HUES64 (cell line): Measurements from ENCODE around the gene CHERP.

Source experiments
- H3K27ac ChIP-seq: 2 replicates; pipeline ENCODE4 v1.7.0; 2013; ENCODE audit warnings: low read depth, low read length, inconsistent platforms
- H3K27me3 ChIP-seq: 2 replicates; pipeline ENCODE4 v1.6.1; 2013; ENCODE audit warnings: mild to moderate bottlenecking, low read length; ENCODE audit not compliant: insufficient read depth
- H3K36me3 ChIP-seq: 2 replicates; pipeline ENCODE4 v1.6.1; 2013; ENCODE audit warnings: mild to moderate bottlenecking, low read length; ENCODE audit not compliant: insufficient read depth
- H3K4me1 ChIP-seq: 2 replicates; pipeline ENCODE4 v1.6.1; 2013; ENCODE audit warnings: mild to moderate bottlenecking, low read length, moderate library complexity; ENCODE audit not compliant: insufficient read depth
- H3K4me3 ChIP-seq: 2 replicates; pipeline ENCODE4 v1.5.1; 2013; ENCODE audit warnings: mild to moderate bottlenecking, low read length, moderate library complexity
- H3K9ac ChIP-seq: 2 replicates; pipeline ENCODE4 v1.6.1; 2013; ENCODE audit warnings: mild to moderate bottlenecking, low read depth, low read length
- H3K9me3 ChIP-seq: 2 replicates; pipeline ENCODE4 v1.6.1; 2013; ENCODE audit warnings: low read depth, low read length; ENCODE audit not compliant: insufficient read depth
- WGBS: fragments of 150-250, 120-280 bp; methylation state at CpG from one replicate; pipeline ENCODE4 v1.1.7; 2013; ENCODE audit warnings: missing lambda C conversion rate; 5-methylcytosine and 5-hydroxymethylcytosine counted together

Gene CHERP

GRCh38 chr19:16536130-16536529 lies 6.1 kb downstream of the CHERP start:
- peaks cover 86% of the 10 kb centered on the region for H3K36me3 ChIP-seq
- H3K4me1 ChIP-seq: 0 out of 2 replicates have a peak, but pooled peaks cover 4% of the 10 kb centered on the region
- no peak overlapping the region for H3K27ac ChIP-seq
- no peaks in the 10 kb centered on the region for H3K9me3 ChIP-seq
- no peak overlapping the region for H3K9ac ChIP-seq
- H3K4me3 ChIP-seq: no peak overlapping the region
- WGBS: 97% methylated on average over 9 of the region's 9 CpGs
- no peaks in the 10 kb centered on the region for H3K27me3 ChIP-seq

DNA sequence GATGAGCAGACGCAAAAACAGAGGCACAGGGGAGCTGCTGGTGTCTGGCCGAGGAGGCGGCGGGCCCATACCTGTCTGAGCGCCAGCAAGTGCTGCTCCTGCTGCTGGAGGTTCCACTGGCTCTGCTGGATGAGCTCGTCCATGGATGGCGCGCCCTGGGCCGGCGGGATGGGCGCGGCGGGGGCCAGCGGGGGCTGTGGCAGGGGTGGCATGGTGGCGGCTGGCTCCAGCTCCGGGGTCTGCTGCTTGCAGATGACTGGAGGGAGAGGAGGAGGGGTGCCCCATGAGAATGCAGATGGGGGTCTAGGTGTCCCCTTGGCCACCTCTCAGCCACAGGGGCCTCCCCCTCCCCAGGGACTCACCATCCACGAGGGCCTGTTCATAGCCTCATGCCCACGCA lies 6.9 kb downstream of the CHERP start:
- Histone ChIP-seq H3K4me1 (no peaks in the 10 kb centered on the region), H3K36me3 (peaks cover 88% of the 10 kb centered on the region), H3K27ac (no peak overlapping the region), H3K4me3 (no peak overlapping the region), H3K9ac (no peak overlapping the region), H3K27me3 (no peaks in the 10 kb centered on the region), H3K9me3 (no peaks in the 10 kb centered on the region)
- 95% methylated on average over 18 of the region's 18 CpGs for WGBS

DNA sequence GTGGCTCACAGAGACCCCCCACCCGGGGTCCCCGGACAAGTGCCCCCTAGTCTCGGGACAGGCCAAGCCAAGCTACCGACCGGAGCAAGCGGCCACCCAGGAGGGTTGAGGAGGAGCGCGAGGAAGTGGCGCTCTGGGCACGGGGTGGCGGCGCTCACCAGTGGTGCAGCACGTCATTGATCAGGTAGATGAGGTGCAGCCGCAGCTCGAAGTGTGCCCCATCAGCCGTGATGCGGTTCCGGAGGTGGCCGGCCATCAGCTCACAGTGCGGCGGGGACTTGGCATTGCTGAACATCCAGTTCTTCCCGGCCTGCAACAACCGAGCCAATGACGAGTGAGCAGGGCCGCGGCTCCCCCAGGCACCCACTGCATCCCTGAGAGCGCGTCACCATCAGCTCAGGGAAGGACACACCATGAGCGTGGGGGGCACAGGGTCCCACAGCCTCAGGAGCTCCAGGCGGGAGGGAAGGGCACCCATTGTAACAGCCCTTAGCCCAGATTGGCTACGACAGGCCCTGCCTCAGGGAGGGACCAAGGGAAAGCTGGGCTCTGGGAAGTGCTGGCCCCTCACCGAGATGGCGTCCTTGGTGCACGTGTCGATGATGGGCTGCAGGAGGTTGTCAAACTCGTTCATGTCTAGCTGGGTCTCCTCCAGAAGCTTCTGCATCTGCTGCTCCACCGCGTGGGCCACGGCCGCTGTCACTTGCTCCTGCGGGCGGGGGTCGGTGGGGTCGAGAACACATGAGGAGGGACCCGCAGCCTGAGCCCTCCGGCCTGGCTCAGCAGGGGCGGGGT lies 9.6 kb downstream of the CHERP start:
- H3K27me3 ChIP-seq: no peaks in the 10 kb centered on the region
- H3K4me3 ChIP-seq: no peak overlapping the region
- no peaks in the 10 kb centered on the region for H3K9me3 ChIP-seq
- 96% methylated on average over 47 of the region's 47 CpGs for WGBS
- no peaks in the 10 kb centered on the region for H3K4me1 ChIP-seq
- H3K36me3 ChIP-seq: peaks cover 94% of the 10 kb centered on the region
- H3K27ac ChIP-seq: no peak overlapping the region
- no peak overlapping the region for H3K9ac ChIP-seq

DNA sequence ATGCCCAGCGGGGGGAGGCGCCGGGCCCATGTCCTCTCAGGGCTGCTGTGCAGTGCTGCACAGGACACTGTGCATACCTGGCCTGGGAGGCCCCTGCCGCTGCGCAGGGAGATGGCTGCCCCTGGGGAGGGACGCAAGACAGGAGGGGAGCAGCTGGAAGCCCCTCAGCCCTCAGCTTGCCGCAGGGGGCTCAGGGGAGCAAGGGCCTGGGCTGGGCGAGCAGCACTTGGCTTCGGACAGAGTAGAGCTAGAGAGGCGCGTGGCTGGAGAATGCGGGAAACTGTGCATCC lies 10.9 kb downstream of the CHERP start:
- Histone ChIP-seq H3K9me3 (no peaks in the 10 kb centered on the region), H3K27ac (no peak overlapping the region), H3K27me3 (no peaks in the 10 kb centered on the region), H3K9ac (no peak overlapping the region), H3K4me1 (no peaks in the 10 kb centered on the region), H3K36me3 (peaks cover 98% of the 10 kb centered on the region), H3K4me3 (no peak overlapping the region)
- 97% methylated on average over 12 of the region's 12 CpGs for WGBS

GRCh38 chr19:16530540-16531379 lies 11.5 kb downstream of the CHERP start:
- peaks cover 98% of the 10 kb centered on the region for H3K36me3 ChIP-seq
- H3K9me3 ChIP-seq: no peaks in the 10 kb centered on the region
- H3K4me1 ChIP-seq: no peaks in the 10 kb centered on the region
- WGBS: 95% methylated on average over 43 of the region's 43 CpGs
- no peak overlapping the region for H3K27ac ChIP-seq
- H3K4me3 ChIP-seq: no peak overlapping the region
- H3K9ac ChIP-seq: no peak overlapping the region
- H3K27me3 ChIP-seq: no peaks in the 10 kb centered on the region

GRCh38 chr19:16529466-16530144 lies 12.6 kb downstream of the CHERP start:
- Histone ChIP-seq H3K27me3 (no peaks in the 10 kb centered on the region), H3K4me3 (no peak overlapping the region), H3K9me3 (no peaks in the 10 kb centered on the region), H3K36me3 (peaks cover 100% of the 10 kb centered on the region), H3K9ac (no peak overlapping the region), H3K4me1 (no peaks in the 10 kb centered on the region), H3K27ac (no peak overlapping the region)
- 94% methylated on average over 25 of the region's 25 CpGs for WGBS

DNA sequence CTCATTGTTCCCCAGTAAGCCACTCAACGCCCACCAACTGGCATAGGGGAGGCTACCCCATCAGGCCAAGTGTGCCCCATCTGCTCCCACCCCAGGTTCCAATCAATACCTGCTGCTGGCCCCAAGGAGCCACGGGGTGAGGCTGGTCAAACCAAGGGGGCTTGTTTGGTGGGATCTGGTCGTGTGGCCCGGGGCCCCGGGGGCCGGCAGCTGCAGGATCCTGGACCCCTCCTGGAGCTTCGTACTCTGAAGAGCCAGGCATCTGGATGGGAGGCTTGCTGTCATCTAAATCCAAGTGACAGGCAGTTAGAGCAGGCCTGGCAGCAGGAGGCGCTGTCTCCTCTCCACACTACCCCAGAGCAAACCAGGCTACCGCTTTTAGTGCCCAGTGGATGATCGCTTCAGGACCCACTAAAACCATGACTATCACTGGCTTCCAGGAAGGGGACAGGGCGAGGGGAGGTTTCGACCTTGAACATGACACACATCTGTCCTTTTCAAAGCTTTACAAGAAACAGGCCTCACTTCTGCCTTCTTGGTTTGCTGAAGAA lies 14.2 kb downstream of the CHERP start:
- H3K27me3 ChIP-seq: no peaks in the 10 kb centered on the region
- H3K9ac ChIP-seq: no peak overlapping the region
- H3K9me3 ChIP-seq: no peaks in the 10 kb centered on the region
- peaks cover 100% of the 10 kb centered on the region for H3K36me3 ChIP-seq
- no peak overlapping the region for H3K27ac ChIP-seq
- H3K4me3 ChIP-seq: no peak overlapping the region
- WGBS: 90% methylated on average over 12 of the region's 12 CpGs
- no peaks in the 10 kb centered on the region for H3K4me1 ChIP-seq

DNA sequence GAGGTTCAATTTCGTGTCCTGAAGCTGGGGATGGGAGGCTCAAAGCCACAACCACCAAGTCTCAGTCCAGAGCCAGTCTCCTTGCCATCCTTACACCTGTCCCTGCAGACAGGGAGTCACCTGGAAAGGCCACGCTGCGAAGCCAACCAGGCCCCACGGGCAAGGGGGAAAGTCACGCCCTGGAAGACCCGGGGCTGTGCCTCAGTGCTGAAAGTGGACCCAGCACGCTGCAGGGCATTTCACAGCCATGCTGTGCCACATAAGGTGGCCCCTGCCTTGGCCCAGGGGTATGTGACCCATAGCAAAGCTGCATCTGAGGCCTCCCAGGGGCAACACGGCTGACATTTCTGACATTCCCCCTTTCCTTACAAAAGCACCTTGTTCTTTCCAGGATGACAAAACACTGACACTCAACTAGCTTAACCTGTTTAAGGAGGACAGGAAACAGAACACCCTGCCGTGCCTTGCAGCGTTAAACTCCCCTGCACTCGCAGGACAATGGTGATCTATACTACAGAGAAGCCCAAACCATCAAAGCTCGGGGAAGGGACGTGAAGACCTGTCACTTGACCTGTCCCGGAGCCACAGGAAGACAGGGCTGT lies 14.8 kb downstream of the CHERP start:
- Histone ChIP-seq H3K9ac (no peak overlapping the region), H3K27me3 (no peaks in the 10 kb centered on the region), H3K4me3 (no peak overlapping the region), H3K36me3 (peaks cover 100% of the 10 kb centered on the region), H3K27ac (no peak overlapping the region), H3K9me3 (no peaks in the 10 kb centered on the region), H3K4me1 (no peaks in the 10 kb centered on the region)
- WGBS: 87% methylated on average over 14 of the region's 14 CpGs

DNA sequence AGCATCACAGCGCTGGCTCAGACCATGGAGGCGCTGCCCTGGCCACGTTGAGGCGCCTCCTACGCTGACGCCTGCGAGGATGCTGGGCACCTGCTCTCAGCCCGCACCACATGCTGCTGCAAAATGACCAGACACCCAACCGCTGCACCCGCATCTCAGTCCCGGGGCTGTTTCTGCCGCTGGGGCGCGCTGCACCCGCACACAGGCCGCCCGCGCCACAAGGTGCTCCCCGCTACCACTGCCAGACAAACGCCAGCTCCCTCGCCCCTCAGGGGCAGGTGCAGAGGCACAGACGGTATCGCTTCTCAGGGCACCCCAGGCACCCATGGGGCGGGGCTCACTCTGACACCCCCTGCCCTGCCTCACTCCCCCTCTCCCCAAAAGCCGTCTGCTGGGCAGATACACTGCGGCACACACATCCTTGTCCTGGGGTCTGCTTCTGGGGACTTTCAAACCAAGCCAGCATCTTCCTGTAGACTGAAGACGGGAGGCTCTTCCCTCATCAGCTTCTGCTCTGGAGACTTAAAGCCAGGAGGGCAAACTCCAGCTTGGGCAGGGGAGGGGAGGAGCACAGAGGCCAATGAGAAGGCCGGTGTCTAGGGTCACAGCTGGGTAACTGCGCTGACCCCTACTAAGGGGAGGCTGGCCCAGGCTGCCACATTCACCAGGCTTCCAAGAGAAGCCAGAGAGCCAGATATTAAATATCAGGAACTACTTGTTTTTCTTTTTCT lies 16.3 kb downstream of the CHERP start:
- H3K9me3 ChIP-seq: no peaks in the 10 kb centered on the region
- H3K27me3 ChIP-seq: no peaks in the 10 kb centered on the region
- no peak overlapping the region for H3K4me3 ChIP-seq
- WGBS: 97% methylated on average over 29 of the region's 29 CpGs
- H3K9ac ChIP-seq: no peak overlapping the region
- H3K4me1 ChIP-seq: no peaks in the 10 kb centered on the region
- H3K27ac ChIP-seq: no peak overlapping the region
- peaks cover 96% of the 10 kb centered on the region for H3K36me3 ChIP-seq

DNA sequence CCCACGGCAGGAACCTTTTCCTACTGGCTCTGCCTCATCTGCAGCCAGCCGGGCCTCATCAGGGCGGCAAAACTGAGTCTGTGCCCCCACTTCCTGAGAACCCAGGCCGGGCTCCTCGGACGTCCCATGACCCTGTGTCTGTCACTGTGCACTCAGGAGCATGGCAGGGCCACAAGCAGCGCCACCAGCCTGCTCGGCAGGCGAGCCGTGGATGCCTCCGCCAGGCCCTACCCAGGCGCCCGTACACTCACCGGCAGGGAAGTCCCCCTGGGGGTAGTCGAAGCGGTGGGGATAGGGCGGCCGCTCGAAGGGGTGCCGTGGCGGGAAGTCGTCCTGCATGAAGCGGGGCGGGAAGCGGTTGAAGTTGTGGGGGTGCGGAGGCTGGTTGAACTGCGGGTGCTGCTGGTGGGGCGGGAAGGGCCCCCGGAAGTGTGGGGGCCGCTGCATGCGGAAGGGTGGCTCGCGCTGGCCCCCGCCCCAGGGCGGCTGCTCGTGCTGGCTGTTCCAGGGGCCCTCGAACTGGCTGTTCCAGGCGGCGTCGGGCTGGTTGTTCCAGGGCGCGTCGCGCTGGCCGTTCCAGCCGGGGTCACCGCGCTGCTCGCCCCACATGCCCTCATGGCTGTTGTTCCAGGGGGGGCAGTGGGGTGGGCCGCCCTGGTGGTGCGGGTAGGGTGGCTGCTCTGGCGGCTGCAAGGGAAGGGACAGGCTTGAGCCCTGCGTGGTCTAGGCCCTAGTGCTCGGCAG lies 17.1 kb downstream of the CHERP start:
- Histone ChIP-seq H3K36me3 (peaks cover 96% of the 10 kb centered on the region), H3K4me1 (no peaks in the 10 kb centered on the region), H3K9me3 (no peaks in the 10 kb centered on the region), H3K27ac (no peak overlapping the region), H3K4me3 (no peak overlapping the region), H3K27me3 (no peaks in the 10 kb centered on the region), H3K9ac (no peak overlapping the region)
- 96% methylated on average over 54 of the region's 54 CpGs for WGBS
